C4-2B (cell line): ENCODE measurements around the gene RAB8A.

Source experiments
- CTCF ChIP-seq: fragments of 450-650 bp; conservative IDR thresholded peaks from 2 replicates; pipeline ENCODE4 v1.5.1; 2017; ENCODE audit warnings: mild to moderate bottlenecking
- ZFX ChIP-seq: fragments of 450-650 bp; IDR thresholded peaks from 2 replicates; pipeline ENCODE4 v1.6.1; 2017

GRCh38 chr19:16116067-16116466, 4.4 kb downstream of the RAB8A start:
- TF ChIP-seq CTCF (no peak), ZFX (no peak)
